Keratinocyte (primary cell): ENCODE data around the gene EGFR. TPM values are rescaled to one million over a fixed set of nuclear protein-coding genes. Genes with fewer than 3 reads are reported as not detected.

Experiments used
- DNase-seq: peaks from one replicate; pipeline ENCODE4 v3.0.0-alpha.2; 2011; ENCODE audit warnings: low read depth, missing footprints, low spot score
- FAIRE-seq: peaks from 2 replicates; lab custom pipeline; 2011; peaks lifted over from hg19 to GRCh38; lab: Jason Lieb, UNC
- H2AFZ ChIP-seq: 2 replicates; pipeline ENCODE4 v1.6.0; 2012; ENCODE audit warnings: low read length, control low read depth, inconsistent platforms; ENCODE audit not compliant: control insufficient read depth
- H3K27ac ChIP-seq: 2 replicates; pipeline ENCODE4 v1.5.1; 2011; ENCODE audit warnings: low read length; ENCODE audit not compliant: control insufficient read depth, insufficient read depth
- H3K27me3 ChIP-seq: 3 replicates; pipeline ENCODE4 v1.6.0; 2011; ENCODE audit warnings: low read length; ENCODE audit not compliant: control insufficient read depth, insufficient read depth; ENCODE audit errors: extremely low read depth
- H3K36me3 ChIP-seq, 2 experiments: 2 replicates in 1 of 2; 3 replicates in 1 of 2; pipeline ENCODE4 v1.5.1; 2011; ENCODE audit warnings: low read length in 2 of 2, mild to moderate bottlenecking in 1 of 2; ENCODE audit not compliant: control insufficient read depth in 2 of 2, insufficient read depth in 2 of 2; ENCODE audit errors: extremely low read depth in 1 of 2
- H3K4me1 ChIP-seq: 3 replicates; pipeline ENCODE4 v1.5.1; 2011; ENCODE audit warnings: low read length; ENCODE audit not compliant: control insufficient read depth, insufficient read depth; ENCODE audit errors: extremely low read depth
- H3K4me2 ChIP-seq: 3 replicates; pipeline ENCODE4 v1.6.0; 2011; ENCODE audit warnings: low read depth, low read length; ENCODE audit not compliant: control insufficient read depth, insufficient read depth; ENCODE audit errors: extremely low read depth
- H3K4me3 ChIP-seq, 3 experiments: fragments of 200-600 bp in 1 of 3; sonication (generic) in 1 of 3; 2 replicates in 2 of 3; 3 replicates in 1 of 3; pipeline ENCODE4 v1.5.1; 2011 to 2016; ENCODE audit warnings: low read length in 3 of 3, mild to moderate bottlenecking in 3 of 3, control low read depth in 2 of 3, inconsistent platforms in 1 of 3, low read depth in 1 of 3, mixed read lengths in 1 of 3, mixed run types in 1 of 3, moderate library complexity in 1 of 3; ENCODE audit not compliant: control insufficient read depth in 2 of 3, insufficient read depth in 2 of 3; ENCODE audit errors: extremely low read depth in 1 of 3
- H3K79me2 ChIP-seq: 2 replicates; pipeline ENCODE4 v1.6.0; 2012; ENCODE audit warnings: low read length; ENCODE audit not compliant: control insufficient read depth, insufficient read depth
- H3K9ac ChIP-seq: 3 replicates; pipeline ENCODE4 v1.6.0; 2011; ENCODE audit warnings: low read length; ENCODE audit not compliant: control insufficient read depth, insufficient read depth; ENCODE audit errors: extremely low read depth
- H3K9me1 ChIP-seq: 3 replicates; pipeline ENCODE4 v1.6.0; 2011; ENCODE audit warnings: low read length; ENCODE audit not compliant: control insufficient read depth, insufficient read depth; ENCODE audit errors: extremely low read depth
- H3K9me3 ChIP-seq: 2 replicates; pipeline ENCODE4 v1.5.1; 2012; ENCODE audit warnings: low read depth, low read length; ENCODE audit not compliant: control insufficient read depth
- H4K20me1 ChIP-seq: 3 replicates; pipeline ENCODE4 v1.6.0; 2011; ENCODE audit warnings: low read length; ENCODE audit not compliant: control insufficient read depth, insufficient read depth; ENCODE audit errors: extremely low read depth
- EZH2 ChIP-seq: IDR thresholded peaks from one replicate; pipeline ENCODE4 v1.6.1; 2012; ENCODE audit warnings: inconsistent platforms, mild to moderate bottlenecking, low read length, moderate library complexity
- dilution Hi-C: fragments of 300-500 bp; cut with MboI; formaldehyde crosslinking; loops from one replicate; pipeline ENCODE4 v1.7.0; 2020; ENCODE audit warnings: low sequenced_read_pairs; ENCODE audit not compliant: extremely low pct_ligation_motif_present
- polyA plus RNA-seq, 5 experiments: library from polyadenylated mRNA; depleted of rRNA in 3 of 5; stranded (reverse) in 3 of 5; stranded (forward) in 1 of 5; unstranded in 1 of 5; fragments of >200 nt; gene quantifications; 1 replicate in 1 of 5; 2 replicates in 3 of 5; 3 replicates in 1 of 5; pipeline versions ENCODE4 v1.2.1 to v1.2.3, GENCODE V29; 2011 to 2012; ENCODE audit warnings: missing spikeins in 2 of 5, low read depth in 1 of 5, low replicate concordance in 1 of 5
- TF ChIP-seq, protein P1 (sequence below), 3 experiments: IDR thresholded peaks in 1 of 3; conservative IDR thresholded peaks in 1 of 3; optimal IDR thresholded peaks in 1 of 3; 2 replicates in 2 of 3; 3 replicates in 1 of 3; pipeline versions ENCODE3 to v1.5.1; 2011; ENCODE audit warnings: low read length in 3 of 3, mild to moderate bottlenecking in 3 of 3, moderate library complexity in 2 of 3, control low read depth in 1 of 3, inconsistent platforms in 1 of 3; ENCODE audit not compliant: insufficient read depth in 2 of 3; ENCODE audit errors: extremely low read depth in 1 of 3

EGFR gene
- polyA plus RNA-seq, 1 donor (not counting 4 experiments of a cell fraction or from before 2014, with no cell fraction given) = 120 TPM

DNA sequence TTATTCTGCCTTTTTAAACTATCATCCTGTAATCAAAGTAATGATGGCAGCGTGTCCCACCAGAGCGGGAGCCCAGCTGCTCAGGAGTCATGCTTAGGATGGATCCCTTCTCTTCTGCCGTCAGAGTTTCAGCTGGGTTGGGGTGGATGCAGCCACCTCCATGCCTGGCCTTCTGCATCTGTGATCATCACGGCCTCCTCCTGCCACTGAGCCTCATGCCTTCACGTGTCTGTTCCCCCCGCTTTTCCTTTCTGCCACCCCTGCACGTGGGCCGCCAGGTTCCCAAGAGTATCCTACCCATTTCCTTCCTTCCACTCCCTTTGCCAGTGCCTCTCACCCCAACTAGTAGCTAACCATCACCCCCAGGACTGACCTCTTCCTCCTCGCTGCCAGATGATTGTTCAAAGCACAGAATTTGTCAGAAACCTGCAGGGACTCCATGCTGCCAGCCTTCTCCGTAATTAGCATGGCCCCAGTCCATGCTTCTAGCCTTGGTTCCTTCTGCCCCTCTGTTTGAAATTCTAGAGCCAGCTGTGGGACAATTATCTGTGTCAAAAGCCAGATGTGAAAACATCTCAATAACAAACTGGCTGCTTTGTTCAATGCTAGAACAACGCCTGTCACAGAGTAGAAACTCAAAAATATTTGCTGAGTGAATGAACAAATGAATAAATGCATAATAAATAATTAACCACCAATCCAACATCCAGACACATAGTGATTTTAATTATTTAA lies 151.7 kb downstream of the EGFR start:
- Histone ChIP-seq H3K4me3 (no peak overlapping the region), H3K4me2 (no peak overlapping the region), H2AFZ (no peak overlapping the region), H3K36me3 (peaks cover 51 to 71% of the 10 kb centered on the region in 2 experiments), H3K27me3 (no peaks in the 10 kb centered on the region), H3K9me1 (no peaks in the 10 kb centered on the region), H3K79me2 (peaks cover 22% of the 10 kb centered on the region), H4K20me1 (peaks cover 2% of the 10 kb centered on the region), H3K9ac (no peak overlapping the region), H3K4me1 (peaks cover 12% of the 10 kb centered on the region), H3K27ac (no peak overlapping the region), H3K9me3 (no peaks in the 10 kb centered on the region)
- TF ChIP-seq EZH2 = no peak
- TF ChIP-seq, protein P1, sequence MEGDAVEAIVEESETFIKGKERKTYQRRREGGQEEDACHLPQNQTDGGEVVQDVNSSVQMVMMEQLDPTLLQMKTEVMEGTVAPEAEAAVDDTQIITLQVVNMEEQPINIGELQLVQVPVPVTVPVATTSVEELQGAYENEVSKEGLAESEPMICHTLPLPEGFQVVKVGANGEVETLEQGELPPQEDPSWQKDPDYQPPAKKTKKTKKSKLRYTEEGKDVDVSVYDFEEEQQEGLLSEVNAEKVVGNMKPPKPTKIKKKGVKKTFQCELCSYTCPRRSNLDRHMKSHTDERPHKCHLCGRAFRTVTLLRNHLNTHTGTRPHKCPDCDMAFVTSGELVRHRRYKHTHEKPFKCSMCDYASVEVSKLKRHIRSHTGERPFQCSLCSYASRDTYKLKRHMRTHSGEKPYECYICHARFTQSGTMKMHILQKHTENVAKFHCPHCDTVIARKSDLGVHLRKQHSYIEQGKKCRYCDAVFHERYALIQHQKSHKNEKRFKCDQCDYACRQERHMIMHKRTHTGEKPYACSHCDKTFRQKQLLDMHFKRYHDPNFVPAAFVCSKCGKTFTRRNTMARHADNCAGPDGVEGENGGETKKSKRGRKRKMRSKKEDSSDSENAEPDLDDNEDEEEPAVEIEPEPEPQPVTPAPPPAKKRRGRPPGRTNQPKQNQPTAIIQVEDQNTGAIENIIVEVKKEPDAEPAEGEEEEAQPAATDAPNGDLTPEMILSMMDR (optimal IDR thresholded peaks at IDR 0.05 in 1 of 3, IDR thresholded peaks at IDR 0.05 in 1 of 3, conservative IDR thresholded peaks at IDR 0.05 in 1 of 3; ENCODE audit: extremely low read depth in 1 of 3, insufficient read depth in 2 of 3, low read length in 3 of 3) = no peak
- no peak for DNase-seq
- dilution Hi-C loops = no loop called here
- FAIRE-seq = no peak

DNA sequence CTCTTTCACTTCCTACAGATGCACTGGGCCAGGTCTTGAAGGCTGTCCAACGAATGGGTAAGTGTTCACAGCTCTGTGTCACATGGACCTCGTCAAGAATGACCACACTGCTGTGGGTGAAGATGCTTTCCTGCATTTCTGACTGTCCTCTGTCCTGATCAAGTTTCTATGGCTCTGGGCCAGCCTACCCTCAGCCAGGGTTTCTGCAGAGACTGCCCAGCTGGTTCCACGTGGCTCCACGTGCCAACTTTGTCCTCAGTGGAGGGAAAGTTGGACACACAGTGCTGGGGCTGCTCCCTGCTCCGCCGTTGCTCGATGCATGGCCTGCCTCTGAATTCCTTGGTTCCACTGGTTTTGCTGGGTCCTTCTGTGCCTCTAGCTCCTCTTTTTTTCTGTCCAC lies 152.3 kb downstream of the EGFR start:
- H3K4me3 ChIP-seq = no peak overlapping the region
- no peak for TF ChIP-seq EZH2
- TF ChIP-seq, protein P1 (optimal IDR thresholded peaks at IDR 0.05 in 1 of 3, IDR thresholded peaks at IDR 0.05 in 1 of 3, conservative IDR thresholded peaks at IDR 0.05 in 1 of 3; ENCODE audit: extremely low read depth in 1 of 3, insufficient read depth in 2 of 3, low read length in 3 of 3) = no peak
- FAIRE-seq = no peak
- H2AFZ ChIP-seq = no peak overlapping the region
- DNase-seq = no peak
- H3K79me2 ChIP-seq = peaks cover 16% of the 10 kb centered on the region
- H3K4me2 ChIP-seq = no peak overlapping the region
- no peaks in the 10 kb centered on the region for H3K9me1 ChIP-seq
- dilution Hi-C loops = no loop called here
- peaks cover 2% of the 10 kb centered on the region for H4K20me1 ChIP-seq
- no peak overlapping the region for H3K9ac ChIP-seq
- peaks cover 12% of the 10 kb centered on the region for H3K4me1 ChIP-seq
- H3K36me3 ChIP-seq = peaks cover 48 to 67% of the 10 kb centered on the region in 2 experiments
- H3K27me3 ChIP-seq = no peaks in the 10 kb centered on the region
- no peak overlapping the region for H3K27ac ChIP-seq
- no peaks in the 10 kb centered on the region for H3K9me3 ChIP-seq
